Activated T-cell treated with anti-CD3 and anti-CD28 coated beads, Interleukin-2, amount 50 U/mL, for 24 hours (primary cell): ENCODE measurements around the gene KANK4.
"Not testable (repeated sequence)": the region's sequence is repeated elsewhere in the genome, so short reads cannot be mapped to it uniquely, and the experiment has no call there.

Experiments
- DNase-seq: peaks from one replicate; pipeline ENCODE4 v3.0.0-alpha.2; 2020
- H3K27ac Mint-ChIP-seq: 2 replicates; pipeline ENCODE4 v1.8.0; 2020; ENCODE audit warnings: mild to moderate bottlenecking, mixed read lengths
- H3K27me3 Mint-ChIP-seq: 2 replicates; pipeline ENCODE4 v1.8.0; 2020; ENCODE audit warnings: mixed read lengths
- H3K36me3 Mint-ChIP-seq: 2 replicates; pipeline ENCODE4 v1.8.0; 2020; ENCODE audit warnings: low read depth, mixed read lengths
- H3K4me1 Mint-ChIP-seq: 2 replicates; pipeline ENCODE4 v1.8.0; 2020; ENCODE audit warnings: low read depth, mixed read lengths
- H3K4me3 Mint-ChIP-seq: 2 replicates; pipeline ENCODE4 v1.8.0; 2020; ENCODE audit warnings: mild to moderate bottlenecking, moderate library complexity, mixed read lengths
- H3K9me3 Mint-ChIP-seq: 2 replicates; pipeline ENCODE4 v1.8.0; 2020; ENCODE audit warnings: mixed read lengths

KANK4 gene

GRCh38 chr1:62263006-62263813 lies 56.0 kb downstream of the KANK4 start:
- Mint-ChIP-seq H3K27ac (no peak overlapping the region), H3K36me3 (no peaks in the 10 kb centered on the region), H3K27me3 (peaks cover 8% of the 10 kb centered on the region), H3K4me3 (no peak overlapping the region), H3K4me1 (no peaks in the 10 kb centered on the region), H3K9me3 (peaks cover 2% of the 10 kb centered on the region)
- DNase-seq: no peak

GRCh38 chr1:62260688-62261087 lies 58.5 kb downstream of the KANK4 start:
- Mint-ChIP-seq H3K36me3 (no peaks in the 10 kb centered on the region), H3K4me3 (no peak overlapping the region), H3K9me3 (peaks cover 2% of the 10 kb centered on the region), H3K27ac (no peak overlapping the region), H3K27me3 (peaks cover 8% of the 10 kb centered on the region), H3K4me1 (no peaks in the 10 kb centered on the region)
- no peak for DNase-seq

GRCh38 chr1:62259551-62259950 lies 59.7 kb downstream of the KANK4 start:
- DNase-seq: no peak
- H3K27me3 Mint-ChIP-seq: peaks cover 8% of the 10 kb centered on the region
- no peak overlapping the region for H3K4me3 Mint-ChIP-seq
- no peak overlapping the region for H3K27ac Mint-ChIP-seq
- no peaks in the 10 kb centered on the region for H3K4me1 Mint-ChIP-seq
- H3K9me3 Mint-ChIP-seq: peaks cover 2% of the 10 kb centered on the region
- no peaks in the 10 kb centered on the region for H3K36me3 Mint-ChIP-seq

GRCh38 chr1:62250126-62250726 lies 69.0 kb downstream of the KANK4 start:
- Mint-ChIP-seq H3K36me3 (no peaks in the 10 kb centered on the region), H3K9me3 (no peaks in the 10 kb centered on the region), H3K27me3 (no peaks in the 10 kb centered on the region), H3K27ac (no peak overlapping the region), H3K4me1 (no peaks in the 10 kb centered on the region), H3K4me3 (no peak overlapping the region)
- DNase-seq: no peak

- Mint-ChIP-seq H3K27ac (no peak overlapping the region), H3K9me3 (no peaks in the 10 kb centered on the region), H3K4me1 (no peaks in the 10 kb centered on the region), H3K4me3 (no peak overlapping the region), H3K27me3 (no peaks in the 10 kb centered on the region), H3K36me3 (no peaks in the 10 kb centered on the region)
- DNase-seq: no peak
These were observed 71.7 kb downstream of the KANK4 start for GRCh38 chr1:62247391-62248168.

GRCh38 chr1:62245201-62245600 lies 74.0 kb downstream of the KANK4 start:
- Mint-ChIP-seq H3K27me3 (no peaks in the 10 kb centered on the region), H3K4me3 (no peak overlapping the region), H3K4me1 (no peaks in the 10 kb centered on the region), H3K27ac (no peak overlapping the region), H3K36me3 (no peaks in the 10 kb centered on the region), H3K9me3 (no peaks in the 10 kb centered on the region)
- DNase-seq: no peak

- not testable (repeated sequence) for H3K27ac Mint-ChIP-seq, H3K4me3 Mint-ChIP-seq, H3K4me1 Mint-ChIP-seq, H3K27me3 Mint-ChIP-seq, H3K9me3 Mint-ChIP-seq, DNase-seq, H3K36me3 Mint-ChIP-seq
These were observed 74.9 kb downstream of the KANK4 start for GRCh38 chr1:62244380-62244779.

- Mint-ChIP-seq H3K4me3 (no peak overlapping the region), H3K36me3 (no peaks in the 10 kb centered on the region)
These were observed 77.7 kb downstream of the KANK4 start for GRCh38 chr1:62241371-62242131.

GRCh38 chr1:62240651-62241370 lies 78.4 kb downstream of the KANK4 start:
- no peaks in the 10 kb centered on the region for H3K9me3 Mint-ChIP-seq
- no peaks in the 10 kb centered on the region for H3K36me3 Mint-ChIP-seq
- no peaks in the 10 kb centered on the region for H3K27me3 Mint-ChIP-seq
- H3K27ac Mint-ChIP-seq: no peak overlapping the region
- H3K4me3 Mint-ChIP-seq: no peak overlapping the region
- DNase-seq: no peak
- no peaks in the 10 kb centered on the region for H3K4me1 Mint-ChIP-seq

More at GRCh38 chr1:62241371-62242131, 77.7 kb downstream of the KANK4 start:
- no peaks in the 10 kb centered on the region for H3K4me1 Mint-ChIP-seq
- DNase-seq: no peak
- H3K9me3 Mint-ChIP-seq: no peaks in the 10 kb centered on the region
- no peaks in the 10 kb centered on the region for H3K27me3 Mint-ChIP-seq
- H3K27ac Mint-ChIP-seq: no peak overlapping the region

GRCh38 chr1:62239652-62240403 lies 79.4 kb downstream of the KANK4 start:
- H3K4me1 Mint-ChIP-seq, H3K27ac Mint-ChIP-seq, H3K36me3 Mint-ChIP-seq, H3K27me3 Mint-ChIP-seq, H3K9me3 Mint-ChIP-seq, DNase-seq, H3K4me3 Mint-ChIP-seq: not testable (repeated sequence)

- Mint-ChIP-seq H3K27me3 (no peaks in the 10 kb centered on the region), H3K4me1 (no peaks in the 10 kb centered on the region), H3K9me3 (no peaks in the 10 kb centered on the region), H3K4me3 (no peak overlapping the region), H3K27ac (no peak overlapping the region), H3K36me3 (no peaks in the 10 kb centered on the region)
- no peak for DNase-seq
These were observed 80.7 kb downstream of the KANK4 start for GRCh38 chr1:62238507-62238906.

GRCh38 chr1:62237950-62238374 lies 81.3 kb downstream of the KANK4 start:
- no peak for DNase-seq
- H3K4me3 Mint-ChIP-seq: no peak overlapping the region
- H3K36me3 Mint-ChIP-seq: no peaks in the 10 kb centered on the region
- no peak overlapping the region for H3K27ac Mint-ChIP-seq
- no peaks in the 10 kb centered on the region for H3K27me3 Mint-ChIP-seq
- no peaks in the 10 kb centered on the region for H3K4me1 Mint-ChIP-seq
- H3K9me3 Mint-ChIP-seq: no peaks in the 10 kb centered on the region

- no peak overlapping the region for H3K27ac Mint-ChIP-seq
- H3K36me3 Mint-ChIP-seq: no peaks in the 10 kb centered on the region
- no peaks in the 10 kb centered on the region for H3K4me1 Mint-ChIP-seq
- no peaks in the 10 kb centered on the region for H3K27me3 Mint-ChIP-seq
- no peak for DNase-seq
- H3K4me3 Mint-ChIP-seq: no peak overlapping the region
- no peaks in the 10 kb centered on the region for H3K9me3 Mint-ChIP-seq
These were observed 81.9 kb downstream of the KANK4 start for GRCh38 chr1:62237361-62237760.
